GM04504 (cell line): ENCODE data around the gene PTPRO.

ENCODE experiments used
- DNase-seq: peaks from one replicate; pipeline ENCODE4 v3.0.0-alpha.2; 2012; ENCODE audit warnings: low read depth

The PTPRO gene

DNA sequence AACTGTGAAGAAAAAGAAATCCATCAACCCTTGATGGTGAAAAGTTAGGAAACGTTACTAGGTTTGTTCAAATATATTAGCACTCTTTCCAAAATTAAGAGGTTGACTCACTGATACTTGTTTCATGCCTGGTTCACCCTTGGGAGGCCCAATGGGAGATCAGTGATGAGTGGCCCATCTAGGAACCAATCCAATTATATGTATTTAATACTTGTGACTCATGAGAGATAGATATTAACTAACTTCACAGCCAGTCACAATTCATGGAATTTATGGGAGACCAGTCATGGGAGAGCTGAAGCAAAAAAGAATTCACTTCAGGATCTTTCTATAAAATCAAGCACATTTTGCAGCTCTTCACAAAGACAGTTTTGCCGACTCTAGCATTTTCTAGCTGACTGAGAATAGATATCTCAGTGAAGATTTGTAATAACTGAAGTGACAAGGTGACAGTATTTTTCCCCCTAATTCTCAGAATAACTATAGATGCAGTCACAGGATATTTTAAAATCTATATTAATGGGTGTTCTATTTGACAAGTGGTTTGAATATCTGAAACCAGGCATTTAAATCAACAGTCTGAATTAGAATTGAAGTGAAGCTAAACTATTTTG, 236.7 kb downstream of the PTPRO start:
- peak; percentile 83 for DNase-seq

DNA sequence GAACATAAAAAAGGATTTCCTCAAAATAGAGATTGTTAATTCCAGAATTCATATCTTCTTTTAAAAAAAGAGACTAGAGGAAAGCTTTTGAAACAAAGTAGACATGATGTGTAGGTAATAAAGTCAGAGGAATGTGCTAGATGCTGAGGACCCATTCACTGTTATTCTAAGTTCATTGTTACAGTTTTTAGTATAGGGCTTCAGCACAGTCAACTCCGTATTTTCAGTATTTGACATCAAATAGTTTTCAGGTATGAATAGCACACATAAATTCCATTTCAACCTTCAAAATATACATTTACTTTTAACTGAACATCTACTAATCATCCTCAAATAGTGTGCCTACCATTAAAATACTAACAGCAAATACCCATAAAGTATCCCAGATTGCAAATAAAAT, 239.1 kb downstream of the PTPRO start:
- no peak for DNase-seq

DNA sequence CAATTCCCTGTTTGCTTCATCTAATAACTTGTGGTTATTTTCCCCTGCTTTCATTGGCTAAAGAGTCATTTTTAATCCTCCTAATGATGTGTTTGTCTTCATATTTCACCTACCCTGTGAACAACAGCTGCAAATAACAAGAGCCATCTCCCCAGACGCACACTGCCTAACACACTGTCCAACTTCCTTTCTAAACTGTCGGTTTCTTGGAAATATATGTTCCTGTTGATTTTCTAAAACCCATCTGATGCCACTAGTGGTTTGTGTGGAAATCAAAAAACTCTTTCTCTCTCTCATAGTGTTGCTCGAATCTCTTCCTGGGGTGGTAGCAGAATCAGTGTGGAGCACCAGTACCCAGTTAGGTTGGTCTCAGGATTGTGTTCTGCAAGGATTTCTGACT, 240.0 kb downstream of the PTPRO start:
- no peak for DNase-seq

DNA sequence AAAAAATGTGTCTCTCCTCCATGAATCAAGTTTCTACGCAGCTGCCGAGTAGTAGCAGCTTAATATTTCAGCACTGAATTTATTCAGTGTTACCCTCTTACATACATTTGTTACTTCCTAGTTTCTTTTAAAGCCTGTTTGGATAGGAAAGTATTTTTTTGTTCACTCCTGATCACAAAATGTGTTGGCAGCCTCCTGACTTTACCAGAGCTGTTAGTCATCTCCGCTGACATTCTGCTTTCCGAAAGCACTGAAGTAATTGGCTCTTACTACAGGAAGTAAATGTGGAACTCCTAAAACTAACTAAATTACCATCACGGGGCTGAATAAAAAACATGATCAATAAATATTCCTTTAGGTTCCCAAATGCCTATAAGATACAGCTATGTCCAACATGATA, 241.4 kb downstream of the PTPRO start:
- DNase-seq: no peak

DNA sequence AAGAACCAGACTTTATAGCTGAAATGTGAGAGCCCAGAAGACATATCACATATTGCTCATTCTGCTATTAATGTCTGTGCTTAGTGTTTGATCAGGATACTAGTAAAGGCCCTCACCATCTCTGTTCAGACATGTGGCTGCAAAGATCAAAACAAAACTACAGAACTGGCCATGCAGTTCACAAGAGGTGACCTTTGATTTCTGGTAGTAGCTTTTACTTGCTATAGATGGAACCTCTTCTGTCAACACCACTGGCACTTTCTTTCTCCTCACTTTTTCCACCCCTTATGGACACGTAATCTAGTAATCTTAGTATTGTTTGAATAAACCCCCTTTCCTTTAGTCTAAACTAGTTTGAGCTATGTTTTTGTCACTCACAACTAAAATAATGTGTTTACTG, 252.0 kb downstream of the PTPRO start:
- no peak for DNase-seq

DNA sequence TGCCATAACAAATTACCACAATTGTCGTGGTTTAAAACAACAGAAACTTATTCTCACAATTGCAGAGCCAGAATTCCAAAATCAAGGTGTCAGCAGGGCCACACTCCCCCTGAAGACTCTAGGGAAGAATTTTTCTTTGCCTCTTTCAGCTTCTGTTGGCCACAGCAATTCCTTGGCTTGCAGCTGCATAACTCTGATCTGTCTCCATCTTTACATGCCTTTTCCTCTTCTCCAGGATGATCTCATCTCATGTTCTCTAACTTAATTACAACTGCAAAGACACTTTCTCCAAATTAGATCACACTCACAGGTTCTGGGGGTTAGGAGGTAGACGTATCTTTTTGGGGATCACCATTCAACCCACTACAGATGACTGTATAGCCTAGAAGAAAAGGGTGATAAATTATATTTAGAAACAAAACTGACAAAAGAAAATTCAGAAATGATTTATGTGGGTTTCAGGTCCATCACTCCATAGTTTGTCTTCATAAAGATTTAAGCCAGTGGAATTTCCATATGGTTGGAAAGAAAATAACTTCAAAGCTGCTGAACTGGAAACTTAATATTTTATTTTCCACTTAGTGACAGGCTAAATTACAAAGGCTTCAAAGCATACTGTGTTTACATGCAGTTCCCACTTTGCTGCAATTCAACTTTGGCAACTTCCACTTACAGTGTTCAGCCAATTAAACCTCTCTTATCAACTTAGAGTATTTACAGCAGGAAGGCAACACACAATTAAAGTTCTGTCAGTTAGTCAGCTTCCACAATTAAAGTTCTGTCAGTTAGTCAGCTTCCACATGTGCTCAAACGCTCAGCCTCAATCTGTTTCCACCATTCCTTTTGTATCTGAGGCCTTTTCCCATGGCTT, 253.6 kb downstream of the PTPRO start:
- no peak for DNase-seq

DNA sequence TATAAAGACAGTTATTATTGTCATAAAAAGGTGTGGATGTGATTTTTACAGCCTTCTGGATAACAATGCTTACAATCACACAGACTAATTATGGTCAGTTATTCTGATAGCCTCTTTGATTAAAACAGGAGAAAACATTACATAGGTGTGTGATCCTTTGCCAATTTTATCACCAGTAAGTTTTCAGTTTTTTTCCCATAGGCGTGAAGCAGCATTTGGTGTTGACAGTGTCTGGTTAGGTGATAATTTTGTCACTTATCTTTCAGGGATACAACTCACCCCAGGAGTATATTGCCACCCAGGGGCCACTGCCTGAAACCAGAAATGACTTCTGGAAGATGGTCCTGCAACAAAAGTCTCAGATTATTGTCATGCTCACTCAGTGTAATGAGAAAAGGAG, 258.1 kb downstream of the PTPRO start:
- no peak for DNase-seq

DNA sequence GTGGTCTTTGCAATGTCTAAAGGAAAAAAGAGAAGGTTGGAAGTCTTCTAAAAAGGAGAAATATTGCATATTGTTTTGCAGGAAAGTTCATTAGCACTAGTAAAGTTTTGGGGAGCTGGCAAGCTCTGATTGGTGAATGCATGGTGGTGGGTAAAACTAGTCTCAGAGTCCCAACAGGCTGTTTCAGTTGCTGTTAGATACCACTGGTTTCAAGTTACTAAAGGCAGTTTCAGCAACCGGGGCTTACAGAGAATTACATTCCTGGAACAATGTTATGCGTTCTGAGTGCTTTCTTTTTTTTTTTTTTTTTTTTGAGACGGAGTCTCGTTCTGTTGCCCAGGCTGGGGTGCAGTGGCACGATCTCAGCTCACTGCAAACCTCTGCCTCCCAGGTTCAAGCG, 258.7 kb downstream of the PTPRO start:
- DNase-seq: no peak

DNA sequence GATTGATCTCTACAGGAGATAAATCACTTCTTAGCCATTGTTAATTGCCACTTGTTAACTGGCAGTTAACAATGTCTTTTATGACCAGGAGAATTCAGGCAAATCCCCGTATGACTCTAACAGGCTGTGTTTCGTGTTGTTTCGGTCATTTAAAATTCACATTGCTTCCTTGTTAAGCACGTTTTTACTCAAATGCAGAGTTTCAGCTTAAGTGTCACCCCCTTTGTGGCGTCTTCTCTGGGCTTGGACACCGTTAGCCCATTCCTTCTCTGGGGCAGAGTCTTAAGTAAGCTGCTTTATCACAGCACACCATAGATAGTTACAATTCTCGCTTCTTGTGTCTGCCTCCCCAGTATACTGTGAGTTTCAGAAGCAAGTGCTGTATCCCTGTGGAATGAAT, 261.5 kb downstream of the PTPRO start:
- DNase-seq: no peak

DNA sequence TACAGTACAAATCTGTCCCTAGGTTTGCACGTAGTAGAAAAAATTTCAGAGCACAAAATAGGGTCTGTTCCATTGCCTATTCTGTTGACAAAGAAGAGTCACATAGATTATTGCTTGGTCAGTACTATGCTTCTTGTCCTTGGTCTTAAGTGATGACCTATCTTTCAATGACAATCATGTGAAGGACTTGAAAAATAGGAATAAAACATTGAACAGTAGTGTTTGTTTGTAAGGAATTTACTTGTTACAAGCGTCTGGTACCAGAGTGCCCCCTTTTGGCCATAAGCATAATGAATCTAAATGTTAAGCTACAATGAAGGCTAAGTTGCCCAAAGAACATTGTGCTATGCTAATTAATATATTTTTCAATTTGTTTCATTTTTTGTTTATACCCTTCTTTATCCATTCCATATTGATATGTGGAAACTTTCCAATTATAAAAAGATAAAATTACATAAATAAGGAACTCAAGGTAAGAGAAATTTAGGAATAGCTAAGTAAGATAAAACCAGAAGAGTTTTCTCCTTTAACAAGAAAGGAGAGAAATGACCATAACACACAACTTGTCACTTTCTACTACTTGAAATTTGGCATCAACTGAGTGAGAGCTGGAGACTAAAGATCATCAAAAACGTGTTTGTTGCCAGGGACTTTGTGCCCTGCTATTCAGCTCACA, 262.2 kb downstream of the PTPRO start:
- DNase-seq: no peak

DNA sequence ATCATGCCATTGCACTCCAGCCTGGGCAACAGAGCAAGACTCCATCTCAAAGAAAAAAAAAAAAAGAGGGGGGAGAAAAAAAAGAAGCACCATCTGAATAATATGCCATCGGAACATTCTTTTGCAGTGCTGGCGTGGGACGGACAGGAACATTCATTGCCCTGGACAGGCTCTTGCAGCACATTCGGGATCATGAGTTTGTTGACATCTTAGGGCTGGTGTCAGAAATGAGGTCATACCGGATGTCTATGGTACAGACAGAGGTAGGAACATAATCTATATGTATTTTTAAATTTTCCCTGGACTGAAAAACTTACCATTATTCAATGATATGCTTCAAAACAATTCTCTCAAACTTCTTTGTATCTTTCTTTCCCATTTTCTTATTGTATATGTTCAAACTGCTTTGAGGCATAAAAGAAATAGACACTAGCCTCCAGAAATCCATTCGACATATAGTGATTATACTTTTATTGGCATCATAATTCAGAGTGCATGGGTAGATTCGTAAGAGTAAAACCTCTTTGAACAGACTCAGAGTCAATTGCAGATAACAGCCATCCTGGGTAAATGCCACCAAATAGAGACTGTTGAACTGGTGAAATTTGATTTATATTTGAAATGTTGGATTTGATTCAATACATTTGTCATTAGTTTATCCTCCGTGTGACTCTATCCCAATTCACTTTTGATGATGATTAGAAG, 267.2 kb downstream of the PTPRO start:
- no peak for DNase-seq

DNA sequence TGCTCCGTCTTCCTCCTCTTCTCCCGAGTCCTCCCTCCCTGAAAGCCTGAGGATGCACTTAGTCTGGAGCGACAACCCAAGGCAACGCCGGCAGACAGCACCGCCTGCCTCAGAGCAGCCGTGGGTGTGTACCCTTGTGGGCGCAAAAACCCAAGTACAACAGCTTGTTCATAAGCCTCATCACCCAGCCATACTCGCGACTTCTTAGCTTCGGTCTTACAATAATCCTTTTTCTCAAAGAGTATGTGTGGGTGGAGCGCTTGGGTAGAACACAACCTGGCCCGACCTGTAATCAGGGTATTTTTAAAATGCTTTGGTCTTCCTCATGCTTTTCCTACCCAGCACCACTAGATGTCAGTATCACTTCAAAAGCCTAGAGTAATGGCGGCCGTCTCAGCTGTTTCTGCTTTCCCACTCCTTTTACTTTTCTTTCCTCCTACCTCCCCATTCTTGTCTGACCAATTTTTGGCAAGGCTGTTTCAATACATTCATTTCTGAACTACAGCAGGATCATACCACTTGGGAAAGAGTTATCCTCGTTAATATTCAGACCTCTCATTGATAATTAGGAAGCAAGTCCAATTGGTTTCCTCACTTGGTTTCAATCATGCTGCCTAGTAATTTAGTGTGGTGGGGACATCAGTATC, 268.0 kb downstream of the PTPRO start:
- peak; percentile 42 for DNase-seq

DNA sequence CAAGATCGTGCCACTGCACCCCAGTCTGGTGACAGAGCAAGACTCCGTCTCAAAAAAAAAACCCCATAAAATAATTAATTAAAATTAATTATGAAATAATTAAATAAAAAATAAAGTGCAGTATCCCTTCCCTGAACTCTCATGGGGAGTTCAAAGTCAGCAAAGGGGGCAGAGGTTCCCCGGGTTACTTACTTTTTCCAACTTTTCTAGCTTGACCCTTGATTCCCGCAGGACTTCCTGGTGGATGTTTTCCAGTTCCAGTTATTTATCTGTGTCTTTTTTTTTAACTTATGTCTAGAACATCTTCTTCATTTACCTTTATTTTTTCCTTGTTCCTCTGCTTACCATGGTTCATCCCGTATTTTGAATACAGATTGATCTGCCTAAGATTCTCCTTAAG, 269.5 kb downstream of the PTPRO start:
- no peak for DNase-seq

DNA sequence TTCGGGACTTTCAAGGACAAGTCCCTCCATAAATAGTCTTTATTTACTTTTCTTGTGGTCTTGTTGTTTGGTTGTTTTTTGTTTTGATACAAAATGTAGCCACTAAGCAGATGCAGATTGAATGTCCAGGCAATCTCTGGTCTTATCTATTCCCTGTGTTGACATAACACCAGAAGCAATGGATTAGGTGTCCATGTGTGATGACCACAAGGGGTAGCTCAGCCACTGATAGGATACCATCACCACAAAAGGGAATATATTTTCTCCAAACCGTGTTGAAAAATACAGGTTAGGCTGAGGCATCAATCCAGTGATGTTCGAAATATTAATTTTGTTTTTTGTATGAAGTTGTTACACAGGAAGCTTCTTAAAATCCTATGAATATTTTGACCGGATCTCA, 270.6 kb downstream of the PTPRO start:
- DNase-seq: no peak

DNA sequence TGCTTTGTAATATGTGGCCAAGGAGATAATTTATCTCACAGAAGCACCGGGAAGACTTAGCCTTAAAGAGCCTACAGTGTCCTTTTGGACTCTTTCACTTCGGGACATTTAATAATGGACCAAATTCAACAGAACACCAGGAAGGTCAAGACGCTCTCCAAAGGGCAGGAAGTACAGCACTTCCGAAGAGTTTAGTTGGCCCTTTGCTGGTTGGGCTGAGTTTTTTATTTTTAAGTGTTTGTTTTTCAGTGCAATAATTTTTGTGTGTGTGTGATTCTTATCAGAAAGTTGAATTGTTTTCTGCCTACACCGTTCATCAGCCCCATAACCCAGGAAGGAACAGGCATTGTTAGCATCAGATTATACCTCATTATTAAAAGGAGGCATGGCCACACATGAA, 273.9 kb downstream of the PTPRO start:
- no peak for DNase-seq

DNA sequence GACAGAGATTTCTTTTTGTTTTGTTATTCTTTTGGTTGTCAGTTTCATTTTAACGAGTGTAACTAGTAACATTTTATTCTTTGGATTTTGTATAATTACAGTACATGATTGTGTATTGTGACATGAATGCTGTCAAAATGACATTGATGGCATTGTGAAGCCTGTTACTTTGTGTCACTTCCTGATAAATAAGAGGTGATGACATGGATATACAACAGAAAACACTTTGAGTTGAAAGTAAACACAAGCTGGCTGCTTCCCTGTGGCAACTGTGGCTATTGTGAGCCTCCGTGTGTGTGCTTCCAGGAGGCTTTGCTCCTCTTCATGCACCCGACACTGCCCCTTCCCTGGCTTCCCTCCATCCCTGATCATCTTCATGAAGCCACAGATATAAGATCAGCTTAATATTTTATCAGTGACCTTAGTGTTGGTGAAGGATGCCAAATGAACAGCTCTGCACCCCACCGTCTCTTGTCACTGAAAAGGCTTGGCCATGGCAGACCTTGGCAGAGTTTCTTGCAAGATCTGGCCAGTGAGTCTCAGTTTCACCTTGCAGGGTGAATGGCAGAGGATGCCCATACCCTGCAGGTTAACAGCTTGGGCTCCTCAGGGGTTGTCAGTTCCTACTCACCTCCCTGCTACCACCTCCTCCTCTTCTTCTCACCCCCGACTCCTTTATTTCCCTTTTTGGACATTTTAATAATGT, 275.0 kb downstream of the PTPRO start:
- DNase-seq: no peak

DNA sequence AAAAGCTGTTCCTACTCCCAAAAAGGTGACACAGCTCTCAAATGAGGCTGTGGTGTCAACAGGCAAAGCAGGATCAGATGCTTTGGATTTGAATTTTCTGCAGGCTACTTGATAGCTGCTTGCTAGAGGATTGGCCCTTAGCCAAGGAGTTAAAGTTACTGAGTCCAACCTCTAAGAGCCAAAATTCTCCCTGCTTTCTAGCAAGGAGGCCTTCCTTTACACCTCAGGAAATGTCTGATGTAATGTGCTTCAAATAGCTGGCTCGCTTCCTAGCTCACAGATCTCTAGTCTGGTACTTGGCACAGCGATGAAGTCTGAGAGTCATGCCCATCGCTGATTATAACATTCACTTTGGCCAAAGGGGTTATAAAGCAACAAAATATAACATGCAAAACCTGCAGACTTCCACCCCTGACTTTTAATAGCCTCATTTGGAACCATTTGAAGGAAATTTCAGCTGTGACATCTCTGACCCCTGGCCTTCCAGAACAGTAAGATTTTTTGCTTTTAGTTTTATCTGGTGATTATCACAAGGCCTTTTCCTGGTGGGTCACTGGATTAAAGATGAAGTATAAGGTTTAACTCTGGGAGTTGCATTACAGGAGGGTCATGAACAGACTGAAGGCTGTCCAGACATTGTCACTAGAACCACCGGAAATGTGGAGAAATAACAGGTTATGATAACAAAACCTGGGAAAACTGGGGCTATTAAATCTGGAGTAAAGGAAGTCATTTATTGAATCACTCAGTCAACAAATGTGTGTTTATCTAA, 277.1 kb downstream of the PTPRO start:
- peak; percentile 38 for DNase-seq

DNA sequence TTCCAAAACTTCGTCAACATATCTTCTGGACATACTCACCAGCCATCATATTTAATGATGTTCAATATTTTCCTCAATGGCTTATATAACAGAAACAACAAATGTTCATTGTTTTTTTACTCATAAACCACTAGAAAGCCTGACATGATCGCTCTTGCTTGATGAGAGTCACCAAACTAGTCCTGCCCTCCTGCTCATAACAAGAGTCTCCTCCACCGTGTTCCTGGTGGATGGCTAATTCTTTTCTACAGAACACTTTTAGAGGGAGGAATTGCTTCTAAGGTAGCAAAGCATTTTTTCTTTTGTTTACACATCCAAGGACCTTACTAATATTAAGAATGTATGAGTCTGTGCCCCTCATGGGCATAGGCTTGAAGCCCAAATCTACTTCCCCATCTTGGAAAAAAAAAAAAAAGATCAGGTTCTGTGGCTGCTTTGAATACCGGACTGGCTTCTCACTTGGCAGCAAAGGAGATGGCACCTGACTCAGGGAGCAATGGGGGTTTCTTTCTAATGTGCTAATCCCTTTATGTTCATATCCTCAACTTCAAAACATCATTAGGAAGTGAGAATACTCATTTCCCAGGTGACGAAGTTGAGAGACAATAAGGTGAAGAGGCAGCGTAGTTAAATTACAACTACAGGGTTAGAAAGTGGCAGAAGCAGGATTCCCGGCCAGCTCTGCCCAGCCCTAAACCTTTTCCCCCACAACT, 278.1 kb downstream of the PTPRO start:
- DNase-seq: no peak

DNA sequence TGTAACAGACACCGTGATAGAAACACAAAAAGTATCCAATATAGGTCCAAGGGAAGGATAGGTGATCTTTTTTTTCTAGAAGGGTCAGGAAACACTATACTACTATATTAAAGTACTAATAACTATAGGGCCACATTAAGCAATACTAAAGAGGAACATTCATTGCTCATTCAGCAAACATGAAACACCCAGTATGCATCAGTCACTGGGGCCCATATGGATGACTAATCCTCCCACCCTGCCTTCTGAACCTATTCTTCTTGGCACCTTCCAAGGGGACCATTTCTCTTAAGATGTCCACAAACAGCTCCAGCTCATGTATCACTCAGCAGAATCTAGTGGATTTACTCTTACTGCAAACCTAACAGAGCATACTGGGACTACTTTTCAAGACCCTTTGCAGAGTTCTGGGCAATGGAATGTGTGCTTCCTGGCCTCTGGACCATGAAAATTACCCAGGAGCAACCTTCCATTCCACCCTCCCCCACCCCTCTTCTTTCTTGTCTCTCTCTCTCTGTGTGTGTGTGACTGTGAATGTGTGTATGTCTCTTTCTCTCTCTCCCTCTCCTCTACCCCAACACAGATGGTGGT, 279.0 kb downstream of the PTPRO start:
- DNase-seq: peak; percentile 31
